ENCODE results near the gene SLC39A9.

Gene SLC39A9

DNA sequence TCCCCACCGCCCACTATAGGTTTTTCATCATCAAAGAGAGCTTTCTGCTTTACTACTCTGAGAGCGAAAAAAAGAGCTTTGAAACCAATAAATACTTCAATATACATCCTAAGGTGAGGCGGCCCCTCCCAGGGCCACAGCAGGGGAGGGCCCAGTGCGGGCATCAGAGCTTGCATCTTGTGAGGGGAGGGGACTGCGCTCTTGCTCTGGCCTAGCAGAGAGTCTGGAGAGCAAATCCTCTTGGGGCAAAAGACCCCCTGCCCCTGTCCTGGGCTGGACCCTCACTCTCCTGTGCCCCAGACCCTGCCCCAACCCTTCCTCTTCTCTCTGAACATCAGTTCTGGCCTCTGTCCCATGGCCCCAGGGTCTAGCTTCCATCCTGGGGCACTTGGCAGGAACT, 101.6 kb downstream of the SLC39A9 start:
- DNase-seq (ENCODE audit: low read depth): no peak

- no peak for DNase-seq (ENCODE audit: low read depth)
These were observed 102.2 kb downstream of the SLC39A9 start for GRCh38 chr14:69500736-69501135.

DNA sequence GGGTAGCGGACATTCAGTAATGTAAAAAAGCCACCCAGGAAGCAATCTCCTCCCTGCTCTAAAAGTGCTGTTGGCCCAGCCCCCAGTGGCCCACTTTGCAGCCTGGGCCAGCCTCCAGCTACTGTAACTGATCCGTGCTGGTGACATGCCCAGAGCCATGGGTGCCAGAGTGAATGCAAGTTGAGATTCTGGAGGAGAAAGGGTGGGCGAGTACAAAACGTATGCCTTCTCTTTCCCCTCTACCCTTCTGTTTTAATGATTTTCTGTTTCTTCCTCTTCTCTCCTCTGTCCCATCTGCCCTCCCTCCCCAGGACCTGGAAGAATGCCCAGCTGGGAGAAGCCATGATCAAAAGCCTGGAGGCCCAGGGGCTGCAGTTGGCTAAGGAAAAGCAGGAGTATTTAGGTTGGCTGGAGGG, 102.9 kb downstream of the SLC39A9 start:
- no peak for DNase-seq (ENCODE audit: low read depth)

DNA sequence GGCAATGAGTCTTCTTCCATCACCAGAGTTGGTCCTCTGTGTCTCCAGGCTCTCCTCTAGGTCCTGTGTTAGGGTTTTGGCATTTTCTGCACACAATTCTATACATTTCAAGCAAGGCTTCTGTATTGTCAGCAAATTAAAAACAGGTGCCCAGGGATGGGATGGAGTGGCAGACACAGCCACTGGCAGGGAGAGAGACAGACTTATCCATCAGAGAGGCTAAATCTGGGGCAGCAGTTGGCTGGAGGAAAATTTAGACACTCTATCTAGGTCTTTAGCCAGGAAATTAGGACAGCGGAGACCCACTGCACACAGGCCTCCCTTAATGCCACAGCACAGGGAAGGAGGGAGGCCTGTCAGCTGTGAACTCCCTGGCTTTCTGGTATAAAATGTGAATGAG, 106.3 kb downstream of the SLC39A9 start:
- no peak for DNase-seq (ENCODE audit: low read depth)

DNA sequence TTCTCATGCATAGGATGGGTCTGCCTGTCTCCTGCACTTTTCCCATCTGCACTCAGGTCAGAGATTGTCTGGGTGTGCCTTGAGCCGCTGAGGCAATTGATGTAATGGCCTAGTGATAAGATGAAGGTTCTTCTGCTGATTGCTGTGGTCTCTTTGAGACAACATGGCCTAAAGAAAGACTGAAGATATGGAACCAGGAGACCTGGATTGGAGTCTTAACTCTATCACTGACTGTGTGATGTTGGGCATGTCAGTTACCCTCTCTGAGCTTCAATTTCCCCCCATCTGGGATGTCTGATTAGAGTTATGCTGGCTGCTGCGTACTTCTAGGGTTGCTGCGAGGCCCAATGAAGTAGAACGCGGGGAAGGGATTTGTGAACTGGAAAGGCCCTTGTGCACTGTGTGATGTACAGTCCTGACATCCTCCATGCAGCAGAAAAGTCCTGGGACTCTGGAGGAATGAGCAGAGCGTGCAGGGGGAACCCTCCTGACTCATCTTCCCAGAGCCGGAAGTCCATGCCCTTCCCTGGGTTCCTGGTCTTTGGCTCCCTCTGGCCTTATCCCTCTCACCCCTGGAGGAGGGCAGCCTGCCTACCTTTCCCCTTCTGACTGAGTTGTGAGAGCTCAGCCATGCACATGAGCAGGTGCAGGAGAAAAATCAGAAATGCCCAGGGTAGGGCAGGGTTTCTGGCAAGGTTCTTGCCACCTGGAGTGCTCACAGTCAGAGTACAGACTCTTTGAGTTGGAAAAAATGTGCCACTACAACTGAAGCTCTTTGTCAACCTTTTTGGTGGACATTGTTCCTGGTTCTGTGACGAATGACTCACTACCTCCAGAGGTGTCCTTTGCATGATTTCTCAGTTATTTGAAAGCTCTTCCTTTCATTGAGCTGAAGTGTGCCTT, 107.1 kb downstream of the SLC39A9 start:
- DNase-seq (ENCODE audit: low read depth): no peak

- no peak for DNase-seq (ENCODE audit: low read depth)
These were observed 107.7 kb downstream of the SLC39A9 start for GRCh38 chr14:69506241-69506595.

All from stimulated activated CD8-positive, alpha-beta memory T cell treated with anti-CD3 and anti-CD28 coated beads, Interleukin-15, amount 100 ng/mL, for 24 hours (primary cell).